Transverse colon (tissue), 4 donors: Measurements from ENCODE around the gene SYCE1L.

ENCODE experiments used
- EP300 ChIP-seq: sonication (generic); formaldehyde crosslinking; IDR thresholded peaks from one replicate; pipeline ENCODE4 v1.6.1; 2017; ENCODE audit warnings: antibody characterized with exemption, low read depth
- POLR2A ChIP-seq: fragments of 450-650 bp; IDR thresholded peaks from one replicate; pipeline ENCODE4 v1.6.1; 2016; ENCODE audit warnings: antibody characterized with exemption, mild to moderate bottlenecking, moderate library complexity
- POLR2AphosphoS5 ChIP-seq, 3 donors: sonication (generic); formaldehyde crosslinking; IDR thresholded peaks; one replicate each; pipeline ENCODE4 v1.6.1; 2016; ENCODE audit warnings: antibody characterized with exemption in 3 of 3
- TF ChIP-seq, protein P1 (sequence below), 5 experiments: fragments of 200-600 bp in 3 of 5; fragments of 450-650 bp in 2 of 5; sonication (generic) in 3 of 5; IDR thresholded peaks; 1 replicate in 2 of 5; 2 replicates in 3 of 5; pipeline ENCODE4 v1.5.1; 2016 to 2017; ENCODE audit warnings: antibody characterized with exemption in 5 of 5, inconsistent platforms in 3 of 5, mild to moderate bottlenecking in 2 of 5, moderate library complexity in 1 of 5

- TF ChIP-seq, protein P1, sequence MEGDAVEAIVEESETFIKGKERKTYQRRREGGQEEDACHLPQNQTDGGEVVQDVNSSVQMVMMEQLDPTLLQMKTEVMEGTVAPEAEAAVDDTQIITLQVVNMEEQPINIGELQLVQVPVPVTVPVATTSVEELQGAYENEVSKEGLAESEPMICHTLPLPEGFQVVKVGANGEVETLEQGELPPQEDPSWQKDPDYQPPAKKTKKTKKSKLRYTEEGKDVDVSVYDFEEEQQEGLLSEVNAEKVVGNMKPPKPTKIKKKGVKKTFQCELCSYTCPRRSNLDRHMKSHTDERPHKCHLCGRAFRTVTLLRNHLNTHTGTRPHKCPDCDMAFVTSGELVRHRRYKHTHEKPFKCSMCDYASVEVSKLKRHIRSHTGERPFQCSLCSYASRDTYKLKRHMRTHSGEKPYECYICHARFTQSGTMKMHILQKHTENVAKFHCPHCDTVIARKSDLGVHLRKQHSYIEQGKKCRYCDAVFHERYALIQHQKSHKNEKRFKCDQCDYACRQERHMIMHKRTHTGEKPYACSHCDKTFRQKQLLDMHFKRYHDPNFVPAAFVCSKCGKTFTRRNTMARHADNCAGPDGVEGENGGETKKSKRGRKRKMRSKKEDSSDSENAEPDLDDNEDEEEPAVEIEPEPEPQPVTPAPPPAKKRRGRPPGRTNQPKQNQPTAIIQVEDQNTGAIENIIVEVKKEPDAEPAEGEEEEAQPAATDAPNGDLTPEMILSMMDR (IDR thresholded peaks at IDR 0.05) = no peak
- no peak for TF ChIP-seq POLR2A
- no peak for TF ChIP-seq POLR2AphosphoS5 (IDR thresholded peaks at IDR 0.05)
- no peak for TF ChIP-seq EP300
These were observed at the start of gene SYCE1L for GRCh38 chr16:77199211-77199610.
